PC-9 (cell line): ENCODE data around the gene ELMO1.

Experiments
- EZH2 ChIP-seq: fragments of 200-600 bp; sonication (generic); IDR thresholded peaks from 2 replicates; pipeline ENCODE4 v1.8.0; 2017; ENCODE audit warnings: antibody characterized with exemption, low read depth
- TF ChIP-seq, protein P1 (sequence below): fragments of 200-600 bp; sonication (generic); conservative IDR thresholded peaks from 2 replicates; pipeline ENCODE4 v1.6.1; 2017; ENCODE audit warnings: mixed run types, antibody characterized with exemption, mild to moderate bottlenecking, moderate library complexity

GRCh38 chr7:37333075-37333474 lies 115.6 kb downstream of the ELMO1 start:
- TF ChIP-seq EZH2: no peak
- TF ChIP-seq, protein P1, sequence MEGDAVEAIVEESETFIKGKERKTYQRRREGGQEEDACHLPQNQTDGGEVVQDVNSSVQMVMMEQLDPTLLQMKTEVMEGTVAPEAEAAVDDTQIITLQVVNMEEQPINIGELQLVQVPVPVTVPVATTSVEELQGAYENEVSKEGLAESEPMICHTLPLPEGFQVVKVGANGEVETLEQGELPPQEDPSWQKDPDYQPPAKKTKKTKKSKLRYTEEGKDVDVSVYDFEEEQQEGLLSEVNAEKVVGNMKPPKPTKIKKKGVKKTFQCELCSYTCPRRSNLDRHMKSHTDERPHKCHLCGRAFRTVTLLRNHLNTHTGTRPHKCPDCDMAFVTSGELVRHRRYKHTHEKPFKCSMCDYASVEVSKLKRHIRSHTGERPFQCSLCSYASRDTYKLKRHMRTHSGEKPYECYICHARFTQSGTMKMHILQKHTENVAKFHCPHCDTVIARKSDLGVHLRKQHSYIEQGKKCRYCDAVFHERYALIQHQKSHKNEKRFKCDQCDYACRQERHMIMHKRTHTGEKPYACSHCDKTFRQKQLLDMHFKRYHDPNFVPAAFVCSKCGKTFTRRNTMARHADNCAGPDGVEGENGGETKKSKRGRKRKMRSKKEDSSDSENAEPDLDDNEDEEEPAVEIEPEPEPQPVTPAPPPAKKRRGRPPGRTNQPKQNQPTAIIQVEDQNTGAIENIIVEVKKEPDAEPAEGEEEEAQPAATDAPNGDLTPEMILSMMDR: no peak
